ENCODE measurements around the gene TOMM20.

TOMM20 gene

GRCh38 chr1:235067396-235068157, 61.1 kb downstream of the TOMM20 start:
- DNase-seq (ENCODE audit: low read depth in 2 of 2): peak; percentile 92

GRCh38 chr1:235063068-235063765, 65.4 kb downstream of the TOMM20 start:
- DNase-seq (ENCODE audit: low read depth in 2 of 2): no peak

GRCh38 chr1:235060607-235061470, 67.8 kb downstream of the TOMM20 start:
- no peak for DNase-seq (ENCODE audit: low read depth in 2 of 2)

Measured in fibroblast of skin of left quadriceps (primary cell).